Right lobe of liver (tissue), 6 donors: ENCODE data around the gene OR1M1. TPM values are rescaled to one million over a fixed set of nuclear protein-coding genes. Genes with fewer than 3 reads are reported as not detected.

ENCODE experiments used
- ATAC-seq, 4 donors: fragments of 200-7000 bp; cut with Tn5 transposase; one replicate each; pipeline ENCODE4 v1.9.1; 2020; ENCODE audit warnings: mild to moderate bottlenecking in 4 of 4, moderate library complexity in 4 of 4
- DNase-seq, 3 donors: peaks; one replicate each; pipeline ENCODE4 v3.0.0-alpha.2; 2020
- H3K27ac ChIP-seq, 3 donors: fragments of 200-600 bp; one replicate each; pipeline ENCODE4 v1.8.0; 2022
- H3K27me3 ChIP-seq, 2 donors: fragments of 200-600 bp; one replicate each; pipeline ENCODE4 v1.8.0; 2022
- H3K36me3 ChIP-seq, 4 donors: fragments of 200-600 bp; sonication (generic) in 1 of 4; one replicate each; pipeline versions ENCODE4 v1.5.1 to v1.8.0; 2017 to 2022; ENCODE audit warnings: control low read depth in 1 of 4
- H3K4me1 ChIP-seq, 4 donors: fragments of 200-600 bp; sonication (generic) in 1 of 4; one replicate each; pipeline versions ENCODE4 v1.5.1 to v1.8.0; 2017 to 2022; ENCODE audit warnings: control low read depth in 1 of 4
- H3K4me3 ChIP-seq, 3 donors: fragments of 200-600 bp; one replicate each; pipeline ENCODE4 v1.8.0; 2022
- H3K9me3 ChIP-seq, 4 donors: fragments of 200-600 bp; sonication (generic) in 1 of 4; one replicate each; pipeline versions ENCODE4 v1.5.1 to v1.8.0; 2017 to 2022; ENCODE audit warnings: control low read depth in 1 of 4
- POLR2A ChIP-seq: fragments of 450-650 bp; IDR thresholded peaks from one replicate; pipeline ENCODE4 v1.6.1; 2017; ENCODE audit warnings: antibody characterized with exemption, mild to moderate bottlenecking
- WGBS: methylation state at CpG from one replicate; pipeline ENCODE4 v1.1.6; 2018; ENCODE audit warnings: low coverage, low lambda C conversion rate; ENCODE audit not compliant: insufficient coverage; ENCODE audit errors: missing lambda C conversion rate; 5-methylcytosine and 5-hydroxymethylcytosine counted together
- intact Hi-C, 2 donors: fragments of 100-400 bp; cut with DNase I; formaldehyde crosslinking; loops; one replicate each; pipeline versions ENCODE4 v1.11.2 to v1.14.1; 2022
- total RNA-seq, 6 experiments: library from RNA; depleted of rRNA in 2 of 6; stranded (reverse); fragments of >200 nt in 2 of 6; fragmentation: NEBNext Ultra II Directional in 3 of 6; extraction: Animal tissue kit (Norgen Biotek cat#: 25700) in 3 of 6; gene quantifications; one replicate each; pipeline versions ENCODE4 v1.1.0 to v1.2.4, GENCODE V29; 2016 to 2023
- TF ChIP-seq, protein P1 (sequence below), 4 donors: fragments of 200-600 bp in 3 of 4; fragments of 450-650 bp in 1 of 4; IDR thresholded peaks; one replicate each; pipeline versions ENCODE4 v1.5.1 to v1.8.0; 2016 to 2022; ENCODE audit warnings: antibody characterized with exemption in 4 of 4, mild to moderate bottlenecking in 2 of 4
- donor health status: DM: no; HTN: yes; CAD: no.
- donor health status: DM: no; HTN: no; CAD: no.
- donor health status: DM: no; HTN: no; CAD: no.
- donor health status: DM: no; HTN: yes; CAD: no.
- donor health status: DM: no; HTN: yes; CAD: no.

The OR1M1 gene
- total RNA-seq, 6 experiments from 2014 or later, result not detected

DNA sequence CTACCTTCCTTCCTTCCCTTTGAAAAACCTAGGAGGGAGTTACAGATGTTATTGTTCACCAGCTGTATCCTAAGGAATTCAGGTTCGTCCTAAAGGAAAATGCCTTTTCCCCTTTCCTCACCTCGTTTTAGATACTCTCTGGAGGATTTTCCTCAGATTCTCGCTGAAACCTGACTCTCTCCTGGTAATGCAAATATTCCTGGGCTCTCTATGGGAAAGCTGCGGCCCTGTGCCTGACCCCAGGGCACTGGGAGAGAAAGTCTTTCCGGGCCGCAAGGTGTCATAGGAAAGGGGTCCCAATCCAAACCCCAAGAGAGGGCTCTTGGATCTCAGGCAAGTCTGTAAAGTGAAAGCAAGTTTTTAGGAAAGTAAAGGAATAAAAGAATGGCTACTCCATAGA is 13.1 kb upstream of the OR1M1 start:
- Histone ChIP-seq H3K9me3 (no peaks in the 10 kb centered on the region), H3K27ac (no peak overlapping the region), H3K4me3 (no peak overlapping the region), H3K36me3 (no peaks in the 10 kb centered on the region), H3K27me3 (no peaks in the 10 kb centered on the region), H3K4me1 (no peaks in the 10 kb centered on the region)
- 41% methylated on average over 6 of the region's 6 CpGs for WGBS
- TF ChIP-seq POLR2A, result no peak
- TF ChIP-seq, protein P1, sequence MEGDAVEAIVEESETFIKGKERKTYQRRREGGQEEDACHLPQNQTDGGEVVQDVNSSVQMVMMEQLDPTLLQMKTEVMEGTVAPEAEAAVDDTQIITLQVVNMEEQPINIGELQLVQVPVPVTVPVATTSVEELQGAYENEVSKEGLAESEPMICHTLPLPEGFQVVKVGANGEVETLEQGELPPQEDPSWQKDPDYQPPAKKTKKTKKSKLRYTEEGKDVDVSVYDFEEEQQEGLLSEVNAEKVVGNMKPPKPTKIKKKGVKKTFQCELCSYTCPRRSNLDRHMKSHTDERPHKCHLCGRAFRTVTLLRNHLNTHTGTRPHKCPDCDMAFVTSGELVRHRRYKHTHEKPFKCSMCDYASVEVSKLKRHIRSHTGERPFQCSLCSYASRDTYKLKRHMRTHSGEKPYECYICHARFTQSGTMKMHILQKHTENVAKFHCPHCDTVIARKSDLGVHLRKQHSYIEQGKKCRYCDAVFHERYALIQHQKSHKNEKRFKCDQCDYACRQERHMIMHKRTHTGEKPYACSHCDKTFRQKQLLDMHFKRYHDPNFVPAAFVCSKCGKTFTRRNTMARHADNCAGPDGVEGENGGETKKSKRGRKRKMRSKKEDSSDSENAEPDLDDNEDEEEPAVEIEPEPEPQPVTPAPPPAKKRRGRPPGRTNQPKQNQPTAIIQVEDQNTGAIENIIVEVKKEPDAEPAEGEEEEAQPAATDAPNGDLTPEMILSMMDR (IDR thresholded peaks at IDR 0.05), result no peak
- intact Hi-C loops, result no loop called here
- DNase-seq (no peak), ATAC-seq (no peak)

DNA sequence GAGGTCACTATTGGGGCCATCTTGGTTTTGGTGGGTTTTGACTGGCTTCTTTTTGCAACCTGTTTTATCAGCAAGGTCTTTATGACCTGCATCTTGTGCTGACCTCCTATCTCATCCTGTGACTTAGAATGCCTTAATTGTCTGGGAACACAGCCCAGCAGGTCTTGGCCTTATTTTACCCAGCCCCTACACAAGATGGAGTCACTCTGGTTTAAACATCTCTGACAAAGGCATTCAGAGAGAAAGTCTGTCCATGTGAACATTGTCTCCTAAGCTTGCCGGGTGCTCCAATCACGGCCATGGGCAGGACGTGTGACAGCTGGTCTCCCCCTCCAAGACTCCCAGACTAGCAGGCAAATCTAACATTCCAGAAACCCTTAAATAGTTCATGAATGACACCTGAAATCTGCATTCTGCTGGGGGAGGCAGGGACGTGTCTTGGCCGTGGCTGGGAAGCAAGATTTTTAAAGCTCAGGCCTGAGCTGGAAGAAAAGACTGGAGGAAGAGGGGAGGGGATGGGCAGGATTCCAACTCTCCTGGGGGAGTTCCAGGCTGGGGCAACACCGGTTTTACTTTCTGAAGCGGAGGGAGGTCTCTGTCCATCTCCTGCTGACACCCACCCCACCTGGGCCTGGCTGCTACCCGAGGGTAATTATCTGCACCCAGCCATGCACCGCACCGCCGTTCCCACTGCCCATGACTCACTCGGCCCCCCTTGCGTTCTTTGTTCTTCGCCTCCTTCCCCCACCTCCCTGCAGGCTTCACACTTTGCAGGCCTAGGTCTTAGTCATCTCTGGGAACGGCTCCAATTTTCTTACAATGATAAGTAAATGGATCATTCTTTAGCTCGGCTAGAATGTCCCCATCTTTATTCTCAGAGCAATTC is 11.6 kb upstream of the OR1M1 start:
- peak in 2 of 3 donors; percentile 41 to 47 for DNase-seq
- H3K4me3 ChIP-seq, result no peak overlapping the region
- no peak overlapping the region for H3K27ac ChIP-seq
- no peaks in the 10 kb centered on the region for H3K4me1 ChIP-seq
- TF ChIP-seq POLR2A, result no peak
- TF ChIP-seq, protein P1 (IDR thresholded peaks at IDR 0.05), result no peak
- ATAC-seq, result peak; percentile 31 to 90 (median 70)
- WGBS, result 25% methylated on average over 14 of the region's 16 CpGs
- no peaks in the 10 kb centered on the region for H3K9me3 ChIP-seq
- no peaks in the 10 kb centered on the region for H3K27me3 ChIP-seq
- intact Hi-C loops, result no loop called here
- no peaks in the 10 kb centered on the region for H3K36me3 ChIP-seq

DNA sequence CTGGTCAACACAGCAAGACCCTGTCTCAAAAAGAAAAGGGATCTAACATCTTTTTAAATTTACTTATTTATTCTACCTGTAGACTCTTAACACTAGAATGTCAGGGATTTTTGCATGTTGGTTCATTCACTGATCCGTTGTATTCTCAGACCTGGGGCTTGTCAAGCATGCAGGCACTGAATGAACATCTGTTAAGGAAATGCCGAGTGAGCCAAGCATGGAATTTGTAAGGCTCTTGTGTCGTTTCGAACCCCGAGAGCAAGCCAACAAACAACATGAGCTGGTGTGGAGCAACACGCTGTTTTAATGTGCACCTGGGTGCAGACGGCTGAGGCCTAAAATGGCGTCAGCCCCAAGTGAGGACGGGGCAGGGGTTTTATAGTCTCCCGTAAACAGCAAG is 10.0 kb upstream of the OR1M1 start:
- TF ChIP-seq, protein P1 (IDR thresholded peaks at IDR 0.05), result no peak
- TF ChIP-seq POLR2A, result no peak
- no peak for DNase-seq
- H3K9me3 ChIP-seq, result no peaks in the 10 kb centered on the region
- no peak overlapping the region for H3K4me3 ChIP-seq
- no peaks in the 10 kb centered on the region for H3K36me3 ChIP-seq
- H3K27me3 ChIP-seq, result no peaks in the 10 kb centered on the region
- intact Hi-C loops, result no loop called here
- H3K4me1 ChIP-seq, result no peaks in the 10 kb centered on the region
- H3K27ac ChIP-seq, result no peak overlapping the region
- ATAC-seq, result no peak
- WGBS, result 86% methylated on average over 9 of the region's 10 CpGs

DNA sequence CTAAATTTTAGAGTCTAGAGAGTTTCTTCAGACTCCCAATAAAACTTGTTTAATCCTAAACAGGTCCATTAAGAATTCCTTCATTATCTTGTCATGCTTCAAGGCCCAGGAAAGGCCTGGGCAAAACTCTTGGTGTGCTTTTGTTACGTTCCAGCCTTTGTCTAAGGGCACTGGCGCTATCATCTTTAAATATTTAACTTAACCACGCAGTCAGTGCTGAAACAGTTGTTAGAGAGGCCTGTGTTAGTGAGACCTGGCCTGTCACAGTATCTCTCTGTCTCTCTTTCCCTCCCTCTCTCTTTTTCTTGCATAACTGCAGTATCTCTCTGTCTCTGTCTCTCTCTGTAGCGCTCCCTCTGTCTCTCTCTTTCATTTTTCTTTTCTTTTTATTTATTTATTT is 8.2 kb upstream of the OR1M1 start:
- no peak for DNase-seq
- no peaks in the 10 kb centered on the region for H3K27me3 ChIP-seq
- intact Hi-C loops, result no loop called here

More for the DNA sequence above, 8.2 kb upstream of the OR1M1 start:
- Histone ChIP-seq H3K4me1 (no peaks in the 10 kb centered on the region), H3K4me3 (no peak overlapping the region), H3K27ac (no peak overlapping the region), H3K9me3 (no peaks in the 10 kb centered on the region), H3K36me3 (no peaks in the 10 kb centered on the region)
- TF ChIP-seq, protein P1 (IDR thresholded peaks at IDR 0.05), result no peak
- TF ChIP-seq POLR2A, result no peak
- 62% methylated on average over 4 of the region's 4 CpGs for WGBS
- no peak for ATAC-seq
